ENCODE data around the gene JCHAIN. TPM values are rescaled to one million over a fixed set of nuclear protein-coding genes. Genes with fewer than 3 reads are reported as not detected.
"Not testable (repeated sequence)": the region's sequence is repeated elsewhere in the genome, so short reads cannot be mapped to it uniquely, and the experiment has no call there.

The JCHAIN gene
- total and polyA plus RNA-seq, 2 of the 8 experiments (the other 6 are each of a cell fraction or from before 2014, with no cell fraction given): not detected

- H2BK15ac ChIP-seq (ENCODE audit: low read length); POLR2A ChIA-PET (ENCODE audit: partially characterized antibody); H3K14ac ChIP-seq (ENCODE audit: insufficient read length): not testable (repeated sequence)
These were observed 15.6 kb downstream of the JCHAIN start for GRCh38 chr4:70650741-70651140.

More at GRCh38 chr4:70650741-70651140, 15.6 kb downstream of the JCHAIN start:
- H3K23ac ChIP-seq (ENCODE audit: insufficient read length); H3K23me2 ChIP-seq (ENCODE audit: low read depth, low read length); H3K79me2 ChIP-seq (ENCODE audit: control insufficient read depth in 1 of 2, insufficient read depth in 2 of 2, low read length in 2 of 2); H3K4me3 ChIP-seq (ENCODE audit: extremely low read depth in 1 of 4, insufficient read depth in 2 of 4, low read depth in 3 of 4, low read length in 4 of 4); H2BK5ac ChIP-seq (ENCODE audit: low read depth, low read length); H2AFZ ChIP-seq (ENCODE audit: low read length); H4K91ac ChIP-seq (replicated peaks; ENCODE audit: insufficient read length, low read length); H4K8ac ChIP-seq (ENCODE audit: extremely low read depth, insufficient read depth, low read length); H3K4me2 ChIP-seq (ENCODE audit: insufficient read depth in 1 of 2, low read depth in 2 of 2, low read length in 2 of 2); H2BK120ac ChIP-seq (replicated peaks; ENCODE audit: low read depth, low read length); H3K9me3 ChIP-seq (ENCODE audit: insufficient read depth in 2 of 2, low read depth in 1 of 2, low read length in 1 of 2); H3K9ac ChIP-seq (replicated peaks in 1 of 4; ENCODE audit: extremely low read depth in 1 of 4, low read depth in 3 of 4, low read length in 3 of 4); H4K20me1 ChIP-seq (replicated peaks in 1 of 2; ENCODE audit: control insufficient read depth in 1 of 2, insufficient read depth in 2 of 2, low read length in 2 of 2); H4K5ac ChIP-seq (ENCODE audit: insufficient read length, low read depth, low read length); H3K4me1 ChIP-seq (replicated peaks in 1 of 4; ENCODE audit: control insufficient read depth in 3 of 4, insufficient read depth in 4 of 4, low read length in 3 of 4); FAIRE-seq; H3K4ac ChIP-seq (replicated peaks; ENCODE audit: insufficient read length, low read depth, low read length); H3K27me3 ChIP-seq (replicated peaks in 1 of 4; ENCODE audit: control insufficient read depth in 3 of 4, extremely low read depth in 1 of 4, insufficient read depth in 3 of 4, low read length in 3 of 4); H3K56ac ChIP-seq (replicated peaks; ENCODE audit: insufficient read length, low read depth, low read length); H3K36me3 ChIP-seq (ENCODE audit: control insufficient read depth in 2 of 4, insufficient read depth in 4 of 4, low read length in 3 of 4); DNase-seq (ENCODE audit: low read depth in 1 of 2, low spot score in 2 of 2); H2AK5ac ChIP-seq (ENCODE audit: low read depth, low read length); H3K79me1 ChIP-seq (ENCODE audit: low read depth, low read length); H2BK20ac ChIP-seq (ENCODE audit: low read length); H3K18ac ChIP-seq (ENCODE audit: extremely low read depth, low read length); H3K27ac ChIP-seq (ENCODE audit: low read depth, low read length); H2BK12ac ChIP-seq (ENCODE audit: low read depth, low read length): not testable (repeated sequence)
- CTCF ChIA-PET (ENCODE audit: partially characterized antibody): interaction anchor here (0.8 to 2.1 kb wide), 5 partner anchors 13 to 619 kb away, joined by 3 to 7 read pairs (median 4); no protein-coding TSS in a partner anchor
- WGBS, 2 experiments (ENCODE audit: extremely low coverage in 1 of 2, insufficient coverage in 1 of 2, insufficient read length in 1 of 2, insufficient replicate concordance in 2 of 2, low coverage in 1 of 2, low lambda C conversion rate in 2 of 2, missing lambda C conversion rate in 1 of 2): 91% methylated on average over 4 of the region's 4 CpGs; no CpG with 5 or more reads in 1 of the 2 experiments

Measured in H1 (cell line).